ENCODE results near the gene IFITM5.

- TF ChIP-seq, protein P1, sequence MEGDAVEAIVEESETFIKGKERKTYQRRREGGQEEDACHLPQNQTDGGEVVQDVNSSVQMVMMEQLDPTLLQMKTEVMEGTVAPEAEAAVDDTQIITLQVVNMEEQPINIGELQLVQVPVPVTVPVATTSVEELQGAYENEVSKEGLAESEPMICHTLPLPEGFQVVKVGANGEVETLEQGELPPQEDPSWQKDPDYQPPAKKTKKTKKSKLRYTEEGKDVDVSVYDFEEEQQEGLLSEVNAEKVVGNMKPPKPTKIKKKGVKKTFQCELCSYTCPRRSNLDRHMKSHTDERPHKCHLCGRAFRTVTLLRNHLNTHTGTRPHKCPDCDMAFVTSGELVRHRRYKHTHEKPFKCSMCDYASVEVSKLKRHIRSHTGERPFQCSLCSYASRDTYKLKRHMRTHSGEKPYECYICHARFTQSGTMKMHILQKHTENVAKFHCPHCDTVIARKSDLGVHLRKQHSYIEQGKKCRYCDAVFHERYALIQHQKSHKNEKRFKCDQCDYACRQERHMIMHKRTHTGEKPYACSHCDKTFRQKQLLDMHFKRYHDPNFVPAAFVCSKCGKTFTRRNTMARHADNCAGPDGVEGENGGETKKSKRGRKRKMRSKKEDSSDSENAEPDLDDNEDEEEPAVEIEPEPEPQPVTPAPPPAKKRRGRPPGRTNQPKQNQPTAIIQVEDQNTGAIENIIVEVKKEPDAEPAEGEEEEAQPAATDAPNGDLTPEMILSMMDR (IDR thresholded peaks at IDR 0.05) = no peak
- TF ChIP-seq POLR2A (IDR thresholded peaks at IDR 0.05) (no peak), POLR2AphosphoS5 (IDR thresholded peaks at IDR 0.05) (no peak)
Measured at GRCh38 chr11:272195-272930, 27.0 kb downstream of the IFITM5 start.

Measured in prostate gland (tissue), 2 donors.